HG02759 (cell line): Measurements from ENCODE around the gene FOXO6.
"Not testable (repeated sequence)": the region's sequence is repeated elsewhere in the genome, so short reads cannot be mapped to it uniquely, and the experiment has no call there.

Experiments used
- ATAC-seq: cut with Tn5 transposase; IDR thresholded peaks from one replicate; pipeline ENCODE4 v1.9.1; 2021; ENCODE audit warnings: mild to moderate bottlenecking, moderate library complexity; ENCODE audit not compliant: unreplicated experiment

FOXO6 gene

GRCh38 chr1:41328780-41329640 lies 32.2 kb upstream of the FOXO6 start:
- no peak for ATAC-seq

GRCh38 chr1:41329662-41330587 lies 31.3 kb upstream of the FOXO6 start:
- ATAC-seq = no peak

- no peak for ATAC-seq
Measured at GRCh38 chr1:41330588-41331545, 30.4 kb upstream of the FOXO6 start.

GRCh38 chr1:41331546-41331917 lies 29.7 kb upstream of the FOXO6 start:
- no peak for ATAC-seq

GRCh38 chr1:41332161-41332560 lies 29.1 kb upstream of the FOXO6 start:
- not testable (repeated sequence) for ATAC-seq

- no peak for ATAC-seq
Measured at GRCh38 chr1:41333146-41333784, 28.0 kb upstream of the FOXO6 start.

GRCh38 chr1:41338820-41339219 lies 22.4 kb upstream of the FOXO6 start:
- ATAC-seq = no peak

GRCh38 chr1:41340655-41341364 lies 20.4 kb upstream of the FOXO6 start:
- no peak for ATAC-seq

GRCh38 chr1:41341365-41341683 lies 19.9 kb upstream of the FOXO6 start:
- no peak for ATAC-seq

GRCh38 chr1:41341772-41342562 lies 19.3 kb upstream of the FOXO6 start:
- ATAC-seq = no peak

- ATAC-seq = no peak
Measured at GRCh38 chr1:41342774-41343355, 18.4 kb upstream of the FOXO6 start.

GRCh38 chr1:41343790-41344699 lies 17.2 kb upstream of the FOXO6 start:
- ATAC-seq = no peak

- ATAC-seq = no peak
Measured at GRCh38 chr1:41344708-41345159, 16.5 kb upstream of the FOXO6 start.

GRCh38 chr1:41345434-41346075 lies 15.7 kb upstream of the FOXO6 start:
- ATAC-seq = no peak

GRCh38 chr1:41347276-41347675 lies 14.0 kb upstream of the FOXO6 start:
- no peak for ATAC-seq

- ATAC-seq = no peak
Measured at GRCh38 chr1:41348394-41348793, 12.8 kb upstream of the FOXO6 start.
